K562 (cell line): ENCODE data around the gene TYROBP. TPM values are rescaled to one million over a fixed set of nuclear protein-coding genes. Genes with fewer than 3 reads are reported as not detected.
A peak's percentile ranks its signal among the peaks of the same experiment; 100 is the strongest.

Source experiments
- BRF2 ChIP-seq: IDR thresholded peaks from 3 replicates; pipeline ENCODE4 v1.6.1; 2011; ENCODE audit warnings: borderline replicate concordance, mild to moderate bottlenecking; ENCODE audit not compliant: insufficient read length, insufficient read depth
- CBX3 ChIP-seq, 2 experiments: IDR thresholded peaks; 1 replicate in 1 of 2; 2 replicates in 1 of 2; pipeline ENCODE4 v1.6.1; 2012; ENCODE audit warnings: inconsistent platforms in 2 of 2, low read length in 2 of 2, borderline replicate concordance in 1 of 2, control low read depth in 1 of 2
- COPS2 ChIP-seq: fragments of 450-650 bp; conservative IDR thresholded peaks from 2 replicates; pipeline ENCODE4 v1.6.1; 2016; ENCODE audit warnings: mild to moderate bottlenecking, moderate library complexity
- CSDE1 ChIP-seq, 2 experiments: fragments of 450-650 bp; IDR thresholded peaks; 2 replicates each; pipeline ENCODE4 v1.6.1; 2016; ENCODE audit warnings: mild to moderate bottlenecking in 1 of 2
- ELF1 ChIP-seq: fragments of 200-800 bp; sonication (Bioruptor generic); IDR thresholded peaks from 2 replicates; pipeline ENCODE4 v1.6.1; 2016; ENCODE audit warnings: missing genetic modification characterization, missing compliant biosample characterization
- HDAC6 ChIP-seq: IDR thresholded peaks from 2 replicates; pipeline ENCODE4 v1.6.1; 2012; ENCODE audit warnings: low read depth, mild to moderate bottlenecking, control low read depth, inconsistent platforms, low read length, moderate library complexity
- KLF6 ChIP-seq: fragments of 250-450 bp; sonication (Bioruptor Pico); IDR thresholded peaks from 2 replicates; pipeline ENCODE4 v1.4.0; 2020; ENCODE audit warnings: mild to moderate bottlenecking, moderate library complexity, borderline replicate concordance
- MAFF ChIP-seq: IDR thresholded peaks from 2 replicates; pipeline ENCODE4 v1.6.1; 2012; ENCODE audit warnings: low read length, improper control_type of control experiment
- NCOA4 ChIP-seq: fragments of 450-650 bp; IDR thresholded peaks from 2 replicates; pipeline ENCODE4 v1.6.1; 2018; ENCODE audit warnings: mild to moderate bottlenecking; ENCODE audit not compliant: partially characterized antibody
- NR2C1 ChIP-seq, 2 experiments: fragments of 450-650 bp; IDR thresholded peaks; 2 replicates each; pipeline ENCODE4 v1.6.1; 2017; ENCODE audit warnings: mild to moderate bottlenecking in 2 of 2, antibody characterized with exemption in 1 of 2, inconsistent platforms in 1 of 2, missing compliant biosample characterization in 1 of 2, missing genetic modification characterization in 1 of 2
- OTX1 ChIP-seq: fragments of 450-650 bp; formaldehyde crosslinking; IDR thresholded peaks from 2 replicates; pipeline ENCODE4 v1.4.0; 2022; ENCODE audit warnings: mild to moderate bottlenecking
- POLR2AphosphoS2 ChIP-seq: IDR thresholded peaks from 2 replicates; pipeline ENCODE4 v1.6.1; 2012; ENCODE audit warnings: low read length, improper control_type of control experiment
- POLR2AphosphoS5 ChIP-seq: IDR thresholded peaks from 2 replicates; pipeline ENCODE4 v1.6.1; 2011; ENCODE audit warnings: mild to moderate bottlenecking, low read depth, low read length, moderate library complexity; ENCODE audit not compliant: control insufficient read depth, insufficient read depth
- RHOXF2B ChIP-seq: fragments of 250-450 bp; sonication (Bioruptor Pico); conservative IDR thresholded peaks from 2 replicates; pipeline ENCODE4 v1.5.1; 2021
- SLC30A9 ChIP-seq: fragments of 250-450 bp; sonication (Bioruptor Pico); IDR thresholded peaks from 2 replicates; pipeline ENCODE4 v1.8.0; 2022; ENCODE audit warnings: mild to moderate bottlenecking, moderate library complexity
- SMARCA4 ChIP-seq: fragments of 450-650 bp; IDR thresholded peaks from 2 replicates; pipeline ENCODE4 v1.6.1; 2016
- ZBTB17 ChIP-seq: fragments of 450-650 bp; formaldehyde crosslinking; IDR thresholded peaks from 2 replicates; pipeline ENCODE4 v1.4.0; 2020; ENCODE audit warnings: mild to moderate bottlenecking
- ZBTB2 ChIP-seq: fragments of 450-650 bp; IDR thresholded peaks from 2 replicates; pipeline ENCODE4 v1.6.1; 2016; ENCODE audit warnings: antibody characterized with exemption
- ZBTB26 ChIP-seq: fragments of 450-650 bp; formaldehyde crosslinking; IDR thresholded peaks from 2 replicates; pipeline ENCODE4 v1.4.0; 2022; ENCODE audit warnings: missing genetic modification characterization
- ZNF184 ChIP-seq: sonication (generic); formaldehyde crosslinking; IDR thresholded peaks from 2 replicates; pipeline ENCODE4 v1.5.0; 2020; ENCODE audit warnings: missing genetic modification reagents
- ZNF3 ChIP-seq: fragments of 250-450 bp; sonication (Bioruptor Pico); IDR thresholded peaks from 2 replicates; pipeline ENCODE4 v1.5.0; 2021; ENCODE audit warnings: mild to moderate bottlenecking, moderate library complexity
- ZNF354B ChIP-seq: fragments of 250-450 bp; sonication (Bioruptor Pico); IDR thresholded peaks from 2 replicates; pipeline ENCODE4 v1.4.0; 2020
- ZNF395 ChIP-seq: fragments of 200-800 bp; sonication (Bioruptor generic); IDR thresholded peaks from 2 replicates; pipeline ENCODE4 v1.6.1; 2017; ENCODE audit warnings: missing genetic modification characterization, missing compliant biosample characterization
- ZNF668 ChIP-seq: fragments of 250-450 bp; sonication (Bioruptor Pico); IDR thresholded peaks from 2 replicates; pipeline ENCODE4 v1.8.0; 2022; ENCODE audit warnings: mild to moderate bottlenecking, inconsistent platforms
- ZNF764 ChIP-seq: fragments of 250-450 bp; sonication (Bioruptor Pico); IDR thresholded peaks from 2 replicates; pipeline ENCODE4 v1.4.0; 2020; ENCODE audit warnings: low read depth, mild to moderate bottlenecking, moderate library complexity
- polyA plus RNA-seq, 8 experiments: library from polyadenylated mRNA; depleted of rRNA in 4 of 8; stranded (reverse) in 5 of 8; unstranded in 3 of 8; fragments of >200 nt; fragmentation: Nextera tagmentation in 2 of 8; fragmentation: Illumina TruSeq in 1 of 8; extraction: Ambion mirVana in 2 of 8; extraction: Trizol in 1 of 8; gene quantifications; 2 replicates each; pipeline versions ENCODE4 v1.2.1 to v1.2.3, GENCODE V29; 2011 to 2014; ENCODE audit warnings: inconsistent platforms in 1 of 8, missing spikeins in 1 of 8
- total RNA-seq, 7 experiments: library from RNA; depleted of rRNA in 6 of 7; stranded (reverse); fragments of >200 nt in 6 of 7; fragmentation: Illumina TruSeq in 2 of 7; extraction: Trizol in 2 of 7; gene quantifications; 2 replicates each; pipeline versions ENCODE4 v1.2.1 to v1.2.3, GENCODE V29; 2011 to 2021; ENCODE audit warnings: low replicate concordance in 1 of 7

Gene TYROBP
- total and polyA plus RNA-seq, 9 of the 15 experiments (the other 6 are each of a cell fraction or from before 2014, with no cell fraction given): 0.72 to 8.2 (median 2.4) TPM

GRCh38 chr19:35879770-35880317, 28.3 kb downstream of the TYROBP start (continued):
- TF ChIP-seq ZNF184: no peak
- TF ChIP-seq SMARCA4: no peak
- TF ChIP-seq ZBTB17: no peak
- no peak for TF ChIP-seq ZNF3 (CRISPR knock-in tag)
- no peak for TF ChIP-seq ZNF764
- TF ChIP-seq COPS2: no peak
- no peak for TF ChIP-seq NR2C1 (IDR thresholded peaks at IDR 0.05)
- no peak for TF ChIP-seq NR2C1 (tag; IDR thresholded peaks at IDR 0.05)
- no peak for TF ChIP-seq ZBTB2
- TF ChIP-seq OTX1: no peak
- 0 out of 2 replicates have a peak, but pooled peaks have one; percentile 32 for TF ChIP-seq KLF6 (CRISPR knock-in tag)
- no peak for TF ChIP-seq RHOXF2B (CRISPR knock-in tag)
- TF ChIP-seq ZNF354B (CRISPR knock-in tag): no peak; the same call in 1 of the 2 replicates
- TF ChIP-seq ELF1 (tag): no peak
- no peak for TF ChIP-seq ZBTB26 (CRISPR knock-in tag)
- TF ChIP-seq CBX3 (IDR thresholded peaks at IDR 0.05; ENCODE audit: borderline replicate concordance in 1 of 2, low read length in 2 of 2): peak; percentile 29 to 63; a peak in 2 of 3 replicates
- no peak for TF ChIP-seq SLC30A9
- no peak for TF ChIP-seq POLR2AphosphoS2
- TF ChIP-seq ZNF395 (CRISPR knock-in tag): no peak
- TF ChIP-seq HDAC6: no peak
- no peak for TF ChIP-seq POLR2AphosphoS5
- TF ChIP-seq MAFF: no peak
- no peak for TF ChIP-seq NCOA4
- no peak for TF ChIP-seq ZNF668 (CRISPR knock-in tag)
- no peak for TF ChIP-seq CSDE1 (IDR thresholded peaks at IDR 0.05)
- TF ChIP-seq BRF2: no peak
